Measurements from ENCODE around the gene CAMKV.
"Not testable (repeated sequence)": the region's sequence is repeated elsewhere in the genome, so short reads cannot be mapped to it uniquely, and the experiment has no call there.

CAMKV gene

GRCh38 chr3:49869525-49870126 is at the start of gene CAMKV:
CAMKV (minus strand) TSS chr3:49869906; CDS start chr3:49862388, 7,518 bp downstream.
- no peak for DNase-seq (ENCODE audit: extremely low read depth in 1 of 2, low read depth in 1 of 2)

GRCh38 chr3:49917806-49918590 is 48.3 kb upstream of the CAMKV start:
- DNase-seq (ENCODE audit: extremely low read depth in 1 of 2, low read depth in 1 of 2) = not testable (repeated sequence)

GRCh38 chr3:49916686-49917085 is 47.0 kb upstream of the CAMKV start:
- no peak for DNase-seq (ENCODE audit: extremely low read depth in 1 of 2, low read depth in 1 of 2)

GRCh38 chr3:49914906-49915305 is 45.2 kb upstream of the CAMKV start:
- no peak for DNase-seq (ENCODE audit: extremely low read depth in 1 of 2, low read depth in 1 of 2)

GRCh38 chr3:49912881-49913281 is 43.2 kb upstream of the CAMKV start:
- no peak for DNase-seq (ENCODE audit: extremely low read depth in 1 of 2, low read depth in 1 of 2)

GRCh38 chr3:49911611-49912010 is 41.9 kb upstream of the CAMKV start:
- DNase-seq (ENCODE audit: extremely low read depth in 1 of 2, low read depth in 1 of 2) = no peak

GRCh38 chr3:49911124-49911420 is 41.4 kb upstream of the CAMKV start:
- no peak for DNase-seq (ENCODE audit: extremely low read depth in 1 of 2, low read depth in 1 of 2)

- no peak for DNase-seq (ENCODE audit: extremely low read depth in 1 of 2, low read depth in 1 of 2)
These were observed 40.9 kb upstream of the CAMKV start for GRCh38 chr3:49910409-49911123.

- no peak for DNase-seq (ENCODE audit: extremely low read depth in 1 of 2, low read depth in 1 of 2)
These were observed 38.9 kb upstream of the CAMKV start for GRCh38 chr3:49908373-49909199.

- peak; percentile 23 to 35 for DNase-seq (ENCODE audit: extremely low read depth in 1 of 2, low read depth in 1 of 2)
These were observed 36.5 kb upstream of the CAMKV start for GRCh38 chr3:49906073-49906743.

GRCh38 chr3:49904448-49904847 is 34.7 kb upstream of the CAMKV start:
- not testable (repeated sequence) for DNase-seq (ENCODE audit: extremely low read depth in 1 of 2, low read depth in 1 of 2)

GRCh38 chr3:49903451-49904424 is 34.0 kb upstream of the CAMKV start, which contains the start of gene MST1R:
MST1R (minus strand) TSS chr3:49903873; CDS start chr3:49903609, 264 bp downstream.
- peak; percentile 67 to 75 for DNase-seq (ENCODE audit: extremely low read depth in 1 of 2, low read depth in 1 of 2)

- DNase-seq (ENCODE audit: extremely low read depth in 1 of 2, low read depth in 1 of 2) = no peak
These were observed 33.0 kb upstream of the CAMKV start for GRCh38 chr3:49902511-49903345.

GRCh38 chr3:49901366-49902339 is 31.9 kb upstream of the CAMKV start:
- DNase-seq (ENCODE audit: extremely low read depth in 1 of 2, low read depth in 1 of 2) = no peak

GRCh38 chr3:49900491-49901153 is 30.9 kb upstream of the CAMKV start:
- DNase-seq (ENCODE audit: extremely low read depth in 1 of 2, low read depth in 1 of 2) = no peak

- no peak for DNase-seq (ENCODE audit: extremely low read depth in 1 of 2, low read depth in 1 of 2)
These were observed 30.1 kb upstream of the CAMKV start for GRCh38 chr3:49899815-49900214.

- DNase-seq (ENCODE audit: extremely low read depth in 1 of 2, low read depth in 1 of 2) = no peak
These were observed 29.3 kb upstream of the CAMKV start for GRCh38 chr3:49898991-49899390.

Data from stimulated activated CD8-positive, alpha-beta memory T cell treated with anti-CD3 and anti-CD28 coated beads, Interleukin-7, amount 100 ng/mL, for 48 hours (primary cell).